Suprapubic skin (tissue), 4 donors: ENCODE data around the gene SLC39A12. TPM values are rescaled to one million over a fixed set of nuclear protein-coding genes. Genes with fewer than 3 reads are reported as not detected.

ENCODE experiments used
- DNase-seq, 2 donors: peaks; one replicate each; pipeline ENCODE4 v3.0.0-alpha.2; 2019; ENCODE audit warnings: low spot score in 2 of 2
- H3K27ac ChIP-seq: fragments of 200-600 bp; sonication (generic); one replicate; pipeline ENCODE4 v1.5.1; 2019
- H3K27me3 ChIP-seq: fragments of 200-600 bp; sonication (generic); one replicate; pipeline ENCODE4 v1.5.1; 2019
- H3K36me3 ChIP-seq: fragments of 200-600 bp; sonication (generic); one replicate; pipeline ENCODE4 v1.5.1; 2019
- H3K4me1 ChIP-seq: fragments of 200-600 bp; sonication (generic); one replicate; pipeline ENCODE4 v1.5.1; 2019
- H3K4me3 ChIP-seq: fragments of 200-600 bp; sonication (generic); one replicate; pipeline ENCODE4 v1.5.1; 2019; ENCODE audit warnings: mild to moderate bottlenecking
- H3K9me3 ChIP-seq: fragments of 200-600 bp; sonication (generic); one replicate; pipeline ENCODE4 v1.5.1; 2019
- CTCF ChIP-seq, 2 donors: fragments of 200-600 bp in 1 of 2; fragments of 450-650 bp in 1 of 2; sonication (generic) in 1 of 2; IDR thresholded peaks; one replicate each; pipeline ENCODE4 v1.5.1; 2016 to 2019; ENCODE audit warnings: antibody characterized with exemption in 2 of 2, mild to moderate bottlenecking in 1 of 2, moderate library complexity in 1 of 2
- EP300 ChIP-seq: sonication (generic); formaldehyde crosslinking; IDR thresholded peaks from one replicate; pipeline ENCODE4 v1.6.1; 2017; ENCODE audit warnings: antibody characterized with exemption
- POLR2A ChIP-seq, 2 donors: fragments of 450-650 bp; IDR thresholded peaks; one replicate each; pipeline ENCODE4 v1.6.1; 2017; ENCODE audit warnings: antibody characterized with exemption in 2 of 2, mild to moderate bottlenecking in 2 of 2, moderate library complexity in 2 of 2
- POLR2AphosphoS5 ChIP-seq, 3 donors: sonication (generic); formaldehyde crosslinking; IDR thresholded peaks; one replicate each; pipeline ENCODE4 v1.6.1; 2017; ENCODE audit warnings: antibody characterized with exemption in 3 of 3
- WGBS: methylation state at CpG from one replicate; pipeline ENCODE4 v1.1.5; 2018; 5-methylcytosine and 5-hydroxymethylcytosine counted together
- total RNA-seq, 4 donors: library from RNA; depleted of rRNA; stranded (reverse); fragments of >200 nt; gene quantifications; one replicate each; pipeline ENCODE4 v1.1.0, GENCODE V29; 2016

The SLC39A12 gene
- total RNA-seq: not detected

GRCh38 chr10:17951868-17952371 lies at the start of gene SLC39A12:
TSS of gene SLC39A12 (plus strand) at chr10:17951918. CDS start at chr10:17953277, 1,359 bp downstream.
- no peak for TF ChIP-seq CTCF (IDR thresholded peaks at IDR 0.05)
- TF ChIP-seq POLR2AphosphoS5 (IDR thresholded peaks at IDR 0.05): no peak
- TF ChIP-seq EP300: no peak
- TF ChIP-seq POLR2A (IDR thresholded peaks at IDR 0.05): no peak
- whole genome bisulfite sequencing: 58% methylated on average over 3 of the region's 3 CpGs
- no peak for DNase-seq
- Histone ChIP-seq H3K4me3 (no peak within 1 kb of the TSS), H3K27me3 (no peaks in the 10 kb centered on the region), H3K27ac (no peak within 1 kb of the TSS), H3K36me3 (no peaks in the 10 kb centered on the region), H3K9me3 (no peaks in the 10 kb centered on the region), H3K4me1 (no peaks in the 10 kb centered on the region)

DNA sequence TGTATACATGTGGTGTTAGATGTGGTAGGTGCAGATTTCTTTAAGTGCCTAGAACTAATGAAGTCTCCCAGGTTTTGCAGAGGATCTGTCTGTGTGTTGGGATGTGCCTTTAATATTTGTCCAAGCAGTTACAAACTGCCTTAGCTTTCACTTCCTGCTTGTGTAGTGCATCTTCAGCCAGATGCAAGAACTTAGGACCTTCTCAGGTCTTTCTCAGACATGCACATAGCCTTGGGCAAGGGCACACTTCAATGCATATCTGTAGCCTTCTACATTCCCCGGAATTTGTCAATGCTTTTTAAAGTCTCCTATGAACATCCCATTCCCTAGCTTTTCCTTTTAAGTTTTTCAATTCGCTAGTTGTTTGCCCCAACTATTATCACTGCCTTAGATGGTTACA lies 47.2 kb upstream of the SLC39A12 start:
- WGBS: 89% methylated on average over 2 of the region's 2 CpGs
- TF ChIP-seq EP300 (no peak), CTCF (IDR thresholded peaks at IDR 0.05) (no peak), POLR2AphosphoS5 (IDR thresholded peaks at IDR 0.05) (no peak), POLR2A (IDR thresholded peaks at IDR 0.05) (no peak)
- H3K27ac ChIP-seq: no peak overlapping the region

DNA sequence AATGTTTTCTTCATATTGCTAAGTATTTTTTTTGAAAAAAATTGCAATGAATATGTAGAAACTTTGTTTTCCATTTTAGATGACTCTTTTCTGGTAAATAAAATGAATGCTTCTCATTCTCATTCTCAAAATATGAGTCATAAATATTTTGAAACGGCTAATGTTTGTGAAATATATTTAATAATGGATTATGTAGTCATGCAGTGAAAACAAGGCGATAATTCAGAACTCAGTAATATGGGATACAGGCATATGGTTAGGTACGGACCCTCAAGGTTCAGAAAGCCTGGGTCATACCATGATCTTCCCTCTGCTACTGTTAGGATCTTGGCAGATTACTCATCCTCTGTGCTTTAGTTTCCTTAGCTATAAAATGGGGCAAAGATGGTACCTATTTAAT lies 46.2 kb upstream of the SLC39A12 start:
- no peaks in the 10 kb centered on the region for H3K9me3 ChIP-seq
- H3K4me3 ChIP-seq: no peak overlapping the region
- DNase-seq: no peak
- no peak for TF ChIP-seq EP300
- TF ChIP-seq CTCF (IDR thresholded peaks at IDR 0.05): no peak
- TF ChIP-seq POLR2A (IDR thresholded peaks at IDR 0.05): no peak
- no peak for TF ChIP-seq POLR2AphosphoS5 (IDR thresholded peaks at IDR 0.05)
- H3K27ac ChIP-seq: no peak overlapping the region
- no peaks in the 10 kb centered on the region for H3K4me1 ChIP-seq
- no peaks in the 10 kb centered on the region for H3K36me3 ChIP-seq
- no peaks in the 10 kb centered on the region for H3K27me3 ChIP-seq
- 75% methylated on average over 3 of the region's 3 CpGs for WGBS

More for the DNA sequence above, 47.2 kb upstream of the SLC39A12 start:
- Histone ChIP-seq H3K9me3 (no peaks in the 10 kb centered on the region), H3K4me1 (no peaks in the 10 kb centered on the region), H3K36me3 (no peaks in the 10 kb centered on the region), H3K27me3 (no peaks in the 10 kb centered on the region), H3K4me3 (no peak overlapping the region)
- DNase-seq: no peak

GRCh38 chr10:17906002-17906401 lies 45.7 kb upstream of the SLC39A12 start:
- 65% methylated on average over 1 of the region's 1 CpG for WGBS

GRCh38 chr10:17907641-17908040 lies 44.1 kb upstream of the SLC39A12 start:
- no peak for DNase-seq
- H3K4me1 ChIP-seq: no peaks in the 10 kb centered on the region
- WGBS: 91% methylated on average over 4 of the region's 4 CpGs
- no peaks in the 10 kb centered on the region for H3K36me3 ChIP-seq
- no peaks in the 10 kb centered on the region for H3K27me3 ChIP-seq
- H3K9me3 ChIP-seq: no peaks in the 10 kb centered on the region
- TF ChIP-seq POLR2AphosphoS5 (IDR thresholded peaks at IDR 0.05) (no peak), EP300 (no peak), POLR2A (IDR thresholded peaks at IDR 0.05) (no peak), CTCF (IDR thresholded peaks at IDR 0.05) (no peak)
- H3K4me3 ChIP-seq: no peak overlapping the region
- H3K27ac ChIP-seq: no peak overlapping the region

More at GRCh38 chr10:17906002-17906401, 45.7 kb upstream of the SLC39A12 start:
- H3K27ac ChIP-seq: no peak overlapping the region
- no peaks in the 10 kb centered on the region for H3K36me3 ChIP-seq
- H3K4me1 ChIP-seq: no peaks in the 10 kb centered on the region
- H3K27me3 ChIP-seq: no peaks in the 10 kb centered on the region
- DNase-seq: no peak
- no peak for TF ChIP-seq EP300
- H3K4me3 ChIP-seq: no peak overlapping the region
- H3K9me3 ChIP-seq: no peaks in the 10 kb centered on the region
